ENCODE results near the gene TTC1.

TTC1 gene

GRCh38 chr5:160087199-160087598, 78.3 kb downstream of the TTC1 start:
- DNase-seq (ENCODE audit: low read depth, low spot score), result no peak

- no peak for DNase-seq (ENCODE audit: low read depth, low spot score)
Measured at GRCh38 chr5:160088805-160089204, 79.9 kb downstream of the TTC1 start.

GRCh38 chr5:160089531-160089930, 80.6 kb downstream of the TTC1 start:
- no peak for DNase-seq (ENCODE audit: low read depth, low spot score)

- DNase-seq (ENCODE audit: low read depth, low spot score), result no peak
Measured at GRCh38 chr5:160090059-160090458, 81.1 kb downstream of the TTC1 start.

GRCh38 chr5:160092514-160092913, 83.6 kb downstream of the TTC1 start:
- no peak for DNase-seq (ENCODE audit: low read depth, low spot score)

GRCh38 chr5:160092960-160093707, 84.2 kb downstream of the TTC1 start:
- DNase-seq (ENCODE audit: low read depth, low spot score), result no peak

- no peak for DNase-seq (ENCODE audit: low read depth, low spot score)
Measured at GRCh38 chr5:160096178-160096577, 87.2 kb downstream of the TTC1 start.

GRCh38 chr5:160097991-160098390, 89.1 kb downstream of the TTC1 start:
- DNase-seq (ENCODE audit: low read depth, low spot score), result no peak

GRCh38 chr5:160105686-160106360, 96.9 kb downstream of the TTC1 start:
- DNase-seq (ENCODE audit: low read depth, low spot score), result no peak

GRCh38 chr5:160108124-160108523, 99.2 kb downstream of the TTC1 start:
- DNase-seq (ENCODE audit: low read depth, low spot score), result no peak

Data from activated CD4-positive, CD25-positive, alpha-beta regulatory T cell treated with anti-CD3 and anti-CD28 coated beads, Interleukin-2, amount 50 U/mL, for 16 hours (primary cell).